ENCODE results near the gene JOSD2.
"Not testable (repeated sequence)": the region's sequence is repeated elsewhere in the genome, so short reads cannot be mapped to it uniquely, and the experiment has no call there.

JOSD2 gene

DNA sequence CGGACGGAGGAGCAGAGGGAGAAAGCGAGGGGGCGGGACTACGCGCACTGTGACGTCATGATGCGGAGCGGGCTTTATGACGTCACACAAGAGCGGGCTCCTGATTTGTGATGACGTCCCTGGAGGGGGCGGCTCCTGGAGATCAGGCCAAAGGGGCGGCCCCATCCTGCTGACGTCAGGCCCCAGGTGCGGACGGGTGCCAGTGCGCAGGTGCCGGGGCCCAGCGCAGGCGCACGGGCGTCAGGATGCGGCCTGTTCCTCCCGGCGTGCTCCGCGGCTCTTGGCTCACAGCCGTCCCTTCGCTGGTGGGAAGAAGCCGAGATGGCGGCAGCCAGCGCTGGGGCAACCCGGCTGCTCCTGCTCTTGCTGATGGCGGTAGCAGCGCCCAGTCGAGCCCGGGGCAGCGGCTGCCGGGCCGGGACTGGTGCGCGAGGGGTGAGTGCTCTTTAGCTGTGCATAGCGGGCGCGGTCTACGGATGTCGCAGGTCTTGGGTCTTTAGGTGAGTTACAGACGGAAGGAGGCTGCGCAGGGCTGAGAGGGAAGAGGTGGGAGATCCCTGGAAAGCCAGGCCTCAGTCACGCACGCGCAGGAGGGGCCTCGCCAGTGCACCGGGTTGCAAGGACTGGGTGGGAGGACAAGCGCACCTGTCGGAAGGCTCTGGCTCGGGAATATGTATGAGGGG, 34.6 kb downstream of the JOSD2 start, which contains the start of the genes EMC10 and GARIN5A:
Gene EMC10, plus strand, starts transcription at position 284 of the 683 bp plus-strand sequence. Its CDS starts 38 bp downstream, at position 322.
Gene GARIN5A, minus strand, starts transcription at position 625 of the 683 bp plus-strand sequence. Its CDS starts 460 bp downstream, at position 165.
- peak; percentile 89 for DNase-seq (ENCODE audit: low read depth)
- TF ChIP-seq, protein P1, sequence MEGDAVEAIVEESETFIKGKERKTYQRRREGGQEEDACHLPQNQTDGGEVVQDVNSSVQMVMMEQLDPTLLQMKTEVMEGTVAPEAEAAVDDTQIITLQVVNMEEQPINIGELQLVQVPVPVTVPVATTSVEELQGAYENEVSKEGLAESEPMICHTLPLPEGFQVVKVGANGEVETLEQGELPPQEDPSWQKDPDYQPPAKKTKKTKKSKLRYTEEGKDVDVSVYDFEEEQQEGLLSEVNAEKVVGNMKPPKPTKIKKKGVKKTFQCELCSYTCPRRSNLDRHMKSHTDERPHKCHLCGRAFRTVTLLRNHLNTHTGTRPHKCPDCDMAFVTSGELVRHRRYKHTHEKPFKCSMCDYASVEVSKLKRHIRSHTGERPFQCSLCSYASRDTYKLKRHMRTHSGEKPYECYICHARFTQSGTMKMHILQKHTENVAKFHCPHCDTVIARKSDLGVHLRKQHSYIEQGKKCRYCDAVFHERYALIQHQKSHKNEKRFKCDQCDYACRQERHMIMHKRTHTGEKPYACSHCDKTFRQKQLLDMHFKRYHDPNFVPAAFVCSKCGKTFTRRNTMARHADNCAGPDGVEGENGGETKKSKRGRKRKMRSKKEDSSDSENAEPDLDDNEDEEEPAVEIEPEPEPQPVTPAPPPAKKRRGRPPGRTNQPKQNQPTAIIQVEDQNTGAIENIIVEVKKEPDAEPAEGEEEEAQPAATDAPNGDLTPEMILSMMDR (conservative IDR thresholded peaks at IDR 0.05; ENCODE audit: control insufficient read depth, insufficient read depth, low read depth, low read length): no peak

DNA sequence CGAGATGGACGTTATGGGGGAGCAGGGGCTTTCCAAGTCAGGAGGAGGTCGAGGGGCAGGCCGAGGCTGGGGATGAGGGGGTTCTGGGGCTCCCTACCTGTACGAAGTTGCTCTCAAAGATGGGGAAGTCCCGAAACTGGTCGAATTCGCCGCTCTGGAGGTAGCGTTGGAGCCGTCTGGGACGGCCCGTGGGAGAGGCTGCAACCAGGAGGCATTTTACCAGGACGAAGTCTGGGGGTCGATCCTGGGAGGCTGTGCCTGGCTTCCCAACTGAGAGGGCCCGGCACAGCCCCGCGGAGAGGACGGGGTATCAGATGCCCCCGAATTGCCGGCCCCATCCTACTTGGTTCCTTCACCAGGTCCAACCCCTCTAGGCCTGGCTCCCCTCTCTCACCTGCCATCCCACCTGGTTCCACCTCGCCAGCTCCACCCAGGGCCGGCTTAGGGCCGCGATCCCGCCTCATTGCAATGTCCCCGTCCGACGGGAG, 35.2 kb downstream of the JOSD2 start:
- no peak for DNase-seq (ENCODE audit: low read depth)
- TF ChIP-seq, protein P1 (conservative IDR thresholded peaks at IDR 0.05; ENCODE audit: control insufficient read depth, insufficient read depth, low read depth, low read length): no peak
- no peak overlapping the region for H3K4me3 ChIP-seq (ENCODE audit: control insufficient read depth, low read depth, low read length)

More for the DNA sequence above, 34.6 kb downstream of the JOSD2 start, which contains the start of the genes EMC10 and GARIN5A:
- H3K4me3 ChIP-seq (ENCODE audit: control insufficient read depth, low read depth, low read length): peak within 1 kb of the TSS; percentile 83

DNA sequence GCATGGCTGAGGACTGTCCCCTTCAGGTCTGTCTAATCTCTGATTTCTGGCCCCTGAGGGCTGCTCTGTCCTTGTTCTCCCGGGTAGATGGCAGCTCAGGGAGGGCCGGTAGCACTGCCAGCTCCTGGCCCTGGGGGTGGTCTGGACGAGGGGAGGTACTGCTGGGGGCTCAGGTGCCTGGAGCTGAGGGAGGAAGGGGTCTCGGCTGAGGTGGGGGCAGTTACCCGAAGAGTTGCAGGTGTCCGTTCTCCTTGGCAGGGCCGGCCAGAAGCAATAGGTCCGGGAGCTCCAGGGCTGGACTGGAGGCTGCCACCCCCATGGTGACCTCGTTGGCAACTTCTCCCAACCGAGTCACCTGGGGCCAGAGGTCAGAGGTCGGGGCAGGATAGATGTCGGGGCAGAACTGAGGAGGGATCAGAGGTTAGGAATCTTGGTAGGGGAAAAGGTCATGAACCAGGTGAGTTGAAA, 35.9 kb downstream of the JOSD2 start:
- no peak for DNase-seq (ENCODE audit: low read depth)
- TF ChIP-seq, protein P1 (conservative IDR thresholded peaks at IDR 0.05; ENCODE audit: control insufficient read depth, insufficient read depth, low read depth, low read length): no peak
- H3K4me3 ChIP-seq (ENCODE audit: control insufficient read depth, low read depth, low read length): no peak overlapping the region

DNA sequence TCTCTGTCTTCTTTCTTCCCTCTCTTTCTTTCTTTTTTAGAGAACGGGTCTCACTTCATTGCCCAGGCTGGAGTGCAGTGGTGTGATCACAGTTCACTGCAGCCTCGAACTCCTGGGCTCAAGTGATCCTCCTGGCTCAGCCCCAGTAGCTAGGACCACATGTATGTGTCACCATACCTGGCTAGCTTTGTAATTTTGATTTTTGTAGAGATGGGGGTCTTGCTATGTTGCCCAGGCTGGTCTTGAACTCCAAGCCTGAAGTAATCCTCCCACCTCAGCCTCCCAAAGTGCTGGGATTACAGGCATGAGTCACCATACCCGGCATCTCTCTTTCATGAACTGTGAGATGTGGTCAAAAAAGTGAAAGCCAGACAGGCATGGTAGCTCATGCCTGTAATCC, 37.7 kb downstream of the JOSD2 start:
- DNase-seq (ENCODE audit: low read depth); H3K4me3 ChIP-seq (ENCODE audit: control insufficient read depth, low read depth, low read length): not testable (repeated sequence)

DNA sequence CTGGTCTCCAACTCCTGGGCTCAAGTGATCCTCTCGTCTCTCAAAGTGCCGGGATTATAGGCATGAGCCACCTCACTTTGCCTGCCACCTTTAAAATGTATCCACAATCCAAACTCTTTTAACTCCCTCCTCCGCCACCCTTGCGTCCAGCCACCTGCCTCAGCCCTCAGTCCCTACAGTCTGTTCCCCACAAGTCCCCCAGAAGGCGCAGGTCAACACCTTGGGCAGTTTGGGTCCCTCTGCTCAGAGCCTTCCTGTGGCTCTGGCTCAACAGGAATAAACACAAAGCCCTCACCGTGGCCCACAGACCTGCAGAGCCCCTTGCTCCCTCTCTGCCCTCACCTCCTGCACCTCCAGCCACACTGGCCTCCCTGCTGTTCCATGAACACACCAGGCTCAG, 42.2 kb downstream of the JOSD2 start:
- DNase-seq (ENCODE audit: low read depth): no peak
- TF ChIP-seq, protein P1 (conservative IDR thresholded peaks at IDR 0.05; ENCODE audit: control insufficient read depth, insufficient read depth, low read depth, low read length): no peak
- H3K4me3 ChIP-seq (ENCODE audit: control insufficient read depth, low read depth, low read length): no peak overlapping the region

DNA sequence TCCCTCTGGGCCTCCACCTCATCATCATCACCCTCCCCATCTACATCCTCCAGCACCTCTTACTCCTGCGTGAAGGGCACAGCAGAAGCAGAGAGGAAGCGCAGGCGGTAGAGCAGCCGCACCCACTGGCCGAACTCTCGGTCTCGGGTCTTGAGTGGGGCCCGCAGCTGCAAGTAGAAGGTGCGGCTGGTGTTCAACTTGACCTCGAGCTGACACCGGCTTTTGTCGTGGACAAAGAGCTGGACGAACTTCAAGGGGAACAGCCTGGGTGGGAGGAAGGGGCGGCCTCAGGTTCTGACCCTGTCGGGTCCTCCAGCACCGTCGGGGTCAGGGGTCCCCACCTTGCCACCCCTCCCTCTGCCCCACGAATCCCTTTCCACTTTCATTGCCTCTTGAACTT, 43.4 kb downstream of the JOSD2 start:
- no peak for DNase-seq (ENCODE audit: low read depth)
- no peak overlapping the region for H3K4me3 ChIP-seq (ENCODE audit: control insufficient read depth, low read depth, low read length)
- TF ChIP-seq, protein P1 (conservative IDR thresholded peaks at IDR 0.05; ENCODE audit: control insufficient read depth, insufficient read depth, low read depth, low read length): no peak

DNA sequence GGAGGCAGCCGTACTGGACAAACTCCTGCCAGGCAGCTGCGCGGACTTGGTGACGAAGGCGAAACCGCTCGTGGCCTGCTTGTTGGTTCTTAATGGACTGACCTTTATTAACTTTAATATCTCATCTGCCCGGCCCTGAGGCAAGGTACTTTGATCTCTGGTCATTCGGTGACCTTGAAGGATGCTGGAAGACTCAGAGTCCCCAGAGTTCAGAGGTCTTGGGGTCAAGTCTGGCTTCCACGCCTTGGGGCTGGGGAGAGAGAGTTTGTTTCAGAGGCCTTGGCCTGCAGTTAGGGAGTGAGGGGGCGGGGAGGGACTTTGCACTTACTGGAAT, 44.3 kb downstream of the JOSD2 start:
- TF ChIP-seq, protein P1 (conservative IDR thresholded peaks at IDR 0.05; ENCODE audit: control insufficient read depth, insufficient read depth, low read depth, low read length): no peak
- H3K4me3 ChIP-seq (ENCODE audit: control insufficient read depth, low read depth, low read length): no peak overlapping the region
- DNase-seq (ENCODE audit: low read depth): no peak

Data from fibroblast of mammary gland (primary cell).